SK-N-DZ (cell line): ENCODE results near the gene VNN1.
"Not testable (repeated sequence)": the region's sequence is repeated elsewhere in the genome, so short reads cannot be mapped to it uniquely, and the experiment has no call there.

Experiments used
- DNase-seq: peaks from one replicate; pipeline ENCODE4 v3.0.0-alpha.2; 2015; ENCODE audit warnings: low spot score

VNN1 gene

DNA sequence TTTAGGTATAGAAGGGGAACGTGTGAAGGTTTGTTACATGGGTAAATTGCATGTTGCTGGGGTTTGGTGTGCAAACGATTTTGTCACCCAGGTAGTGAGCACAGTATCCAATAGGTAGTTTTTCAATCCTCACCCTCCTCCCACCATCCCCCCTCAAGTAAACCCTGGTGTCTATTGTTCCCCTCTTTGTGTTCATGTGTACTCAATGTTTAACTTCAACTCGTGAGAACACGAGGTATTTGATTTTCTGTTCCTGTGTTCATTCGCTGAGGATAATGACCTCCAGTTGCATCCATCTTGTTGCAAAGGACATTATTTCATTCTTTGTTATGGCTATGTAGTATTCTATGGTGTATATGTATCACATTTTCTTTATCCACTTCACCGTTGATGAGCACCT, 11.6 kb upstream of the VNN1 start:
- no peak for DNase-seq

DNA sequence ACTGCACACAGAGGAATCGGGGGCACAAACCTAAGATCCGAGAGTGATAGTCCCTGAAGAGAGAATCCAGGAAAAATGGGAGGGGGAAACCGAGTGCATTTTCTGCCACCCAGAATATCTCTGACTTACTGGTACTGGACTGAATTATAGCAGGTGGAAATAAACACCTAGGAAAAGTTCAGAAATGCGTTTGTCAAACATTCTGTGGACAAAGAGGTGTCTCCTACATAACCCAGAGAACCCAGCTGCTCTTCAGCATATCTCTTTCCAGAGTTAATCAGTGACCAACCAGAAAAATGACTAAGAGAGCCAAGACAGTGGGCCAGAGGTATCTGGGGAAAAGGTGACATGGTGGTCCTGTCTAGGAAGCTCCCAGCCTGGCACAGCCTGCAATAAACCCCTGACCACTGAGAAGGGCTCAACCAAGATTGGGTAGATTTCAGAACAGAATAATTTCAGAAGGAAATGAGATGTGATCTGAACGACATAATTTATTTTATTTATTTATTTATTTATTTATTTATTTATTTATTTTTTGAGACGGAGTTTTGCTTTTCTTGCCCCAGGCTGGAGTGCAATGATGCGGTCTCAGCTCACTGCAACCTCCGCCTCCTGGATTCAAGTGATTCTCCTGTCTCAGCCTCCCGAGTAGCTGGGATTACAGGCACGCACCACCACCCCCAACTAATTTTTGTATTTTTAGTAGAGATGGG, 6.0 kb upstream of the VNN1 start:
- DNase-seq = no peak

DNA sequence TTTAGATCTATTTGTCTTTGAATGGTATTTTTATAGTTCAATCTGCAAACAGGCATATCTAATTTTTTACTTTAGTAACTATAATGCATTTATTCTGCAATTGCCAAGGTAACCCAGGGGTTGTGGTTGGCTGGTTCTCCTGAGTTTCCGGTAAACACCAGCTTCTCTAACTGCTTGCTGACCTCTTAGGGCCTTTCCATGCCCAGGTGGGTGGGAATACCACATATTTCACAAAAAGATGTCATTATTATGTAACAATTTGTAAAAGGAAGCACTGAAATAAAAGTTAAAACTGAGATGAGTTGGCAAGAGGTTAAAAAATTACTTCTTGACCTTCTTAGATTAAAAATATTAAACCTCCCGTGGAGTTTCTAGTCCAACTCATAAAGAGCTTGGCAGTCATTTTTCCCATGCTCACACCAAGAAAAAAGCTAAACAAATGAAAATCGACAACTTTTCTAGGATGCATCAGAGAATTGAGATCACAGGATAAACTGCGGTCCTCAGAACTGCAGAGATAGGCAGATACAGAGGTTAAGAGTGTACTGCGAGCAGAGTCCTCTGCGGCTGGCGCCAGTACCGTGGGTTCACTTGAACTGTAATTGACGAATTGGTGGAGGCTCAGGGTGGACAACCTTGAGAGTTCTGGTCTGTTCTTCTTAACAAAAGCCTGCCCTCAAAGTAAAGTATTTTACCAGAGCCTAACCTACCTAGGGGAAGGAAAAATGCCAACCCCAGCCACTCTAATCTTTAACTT, 2.2 kb upstream of the VNN1 start:
- DNase-seq = no peak

DNA sequence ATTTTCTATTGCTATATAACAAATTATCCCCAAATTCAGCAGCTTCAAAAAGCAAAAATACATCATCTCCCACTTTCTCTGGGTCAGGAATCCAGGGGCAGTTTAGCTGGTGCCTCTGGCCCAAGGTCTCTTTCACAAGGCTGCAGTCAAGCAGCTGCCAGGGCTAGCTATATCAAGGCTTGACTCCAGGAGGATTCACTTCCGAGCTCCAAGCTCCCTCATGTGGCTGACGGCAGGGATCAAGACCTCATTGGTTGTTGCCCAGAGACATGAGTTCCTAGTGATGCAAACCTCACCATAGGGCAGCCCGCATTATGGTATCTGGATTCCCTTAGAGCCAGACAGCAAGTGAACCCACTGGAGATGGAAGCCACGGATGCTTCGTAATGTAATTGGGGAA, 1.3 kb upstream of the VNN1 start:
- DNase-seq = peak; percentile 28

DNA sequence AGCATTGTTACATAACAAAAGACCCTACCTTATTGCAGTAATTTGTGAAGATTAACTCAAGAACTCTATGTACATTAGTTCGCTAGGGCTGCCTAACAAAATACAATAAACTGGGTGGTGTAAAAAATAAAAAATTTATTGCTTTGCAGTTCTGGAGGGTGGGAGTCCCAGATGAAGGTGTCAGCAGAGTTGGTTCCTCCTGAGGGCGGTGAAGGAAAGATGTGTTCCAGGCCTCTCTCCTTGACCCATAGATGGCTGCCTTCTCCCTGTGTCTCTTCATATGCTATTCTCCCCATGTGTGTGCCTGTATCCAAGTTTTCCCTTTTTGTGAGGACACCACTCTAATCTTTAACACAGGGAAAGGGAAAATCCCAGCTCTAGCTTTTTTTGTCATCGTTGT, 305 bp upstream of the VNN1 start:
- DNase-seq = no peak

DNA sequence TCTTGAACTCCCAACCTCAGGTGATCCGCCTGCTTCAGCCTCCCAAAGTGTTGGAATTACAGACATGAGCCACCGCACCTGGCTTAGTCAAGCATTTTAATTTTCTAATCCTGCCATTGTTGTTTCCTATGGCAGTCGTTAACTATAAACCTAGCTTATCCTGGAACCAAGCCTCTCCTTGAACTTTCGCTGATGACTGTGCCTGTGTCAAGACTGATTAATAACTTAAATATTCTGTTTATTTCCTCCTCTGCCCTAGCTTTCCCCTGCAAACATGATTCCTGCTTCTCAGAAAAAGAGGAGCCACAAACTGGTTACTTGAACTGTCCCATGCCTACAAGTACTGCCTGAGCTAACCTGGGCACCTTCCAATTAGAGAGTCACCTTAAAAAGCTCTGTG, 1.5 kb downstream of the VNN1 start:
- no peak for DNase-seq

DNA sequence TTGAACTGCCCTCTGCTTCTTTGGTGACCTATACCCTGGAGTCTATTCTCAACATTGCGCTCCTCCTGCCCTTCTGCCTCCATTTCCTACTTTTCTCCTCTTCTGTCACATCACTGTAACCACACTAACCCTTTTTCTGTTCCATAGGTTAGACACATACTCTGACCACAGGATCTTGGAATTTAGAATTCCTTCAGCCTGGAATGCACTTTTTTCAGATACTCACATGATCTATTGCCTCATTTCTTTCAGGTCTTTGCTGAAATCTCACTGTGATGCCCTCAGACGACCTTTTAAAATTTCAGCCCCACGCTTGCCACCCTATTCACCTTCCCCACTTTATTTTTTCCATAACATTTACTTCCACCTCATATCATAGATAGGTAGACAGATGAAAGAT, 5.1 kb downstream of the VNN1 start:
- DNase-seq = no peak

DNA sequence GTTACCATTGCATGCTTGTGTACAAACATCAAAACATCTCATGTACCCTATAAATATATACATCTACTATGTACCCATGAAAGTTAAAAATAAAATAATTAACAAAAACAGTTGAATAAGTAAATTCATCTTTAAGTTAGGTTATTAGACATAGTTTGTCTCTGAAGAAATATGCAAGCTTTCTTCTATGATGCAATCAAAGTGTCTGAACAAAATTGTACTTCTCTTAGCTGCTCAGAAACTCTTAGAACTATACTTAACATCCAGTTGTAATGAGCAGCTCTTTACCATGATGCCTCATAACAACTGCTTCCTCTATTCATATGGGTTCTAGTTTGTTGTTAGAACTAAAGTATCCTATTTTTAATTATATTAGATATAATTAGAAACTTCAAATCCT, 5.9 kb downstream of the VNN1 start:
- DNase-seq = no peak

DNA sequence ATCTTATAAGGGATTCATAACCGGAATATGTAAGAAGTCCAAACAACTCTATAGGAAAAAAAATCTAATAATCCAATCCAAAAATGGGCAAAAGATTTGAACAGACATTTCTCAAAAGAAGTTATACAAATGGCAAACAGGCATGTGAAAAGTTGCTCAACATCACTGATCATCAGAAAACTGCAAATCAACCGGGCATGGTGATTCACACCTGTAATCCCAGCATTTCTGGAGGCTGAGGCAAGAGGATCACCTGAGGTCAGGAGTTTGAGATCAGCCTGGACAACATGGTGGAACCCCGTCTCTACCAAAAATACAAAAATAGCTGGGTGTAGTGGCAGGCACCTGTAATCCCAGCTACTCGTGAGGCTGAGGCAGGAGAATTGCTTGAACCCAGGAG, 7.1 kb downstream of the VNN1 start:
- DNase-seq = not testable (repeated sequence)

DNA sequence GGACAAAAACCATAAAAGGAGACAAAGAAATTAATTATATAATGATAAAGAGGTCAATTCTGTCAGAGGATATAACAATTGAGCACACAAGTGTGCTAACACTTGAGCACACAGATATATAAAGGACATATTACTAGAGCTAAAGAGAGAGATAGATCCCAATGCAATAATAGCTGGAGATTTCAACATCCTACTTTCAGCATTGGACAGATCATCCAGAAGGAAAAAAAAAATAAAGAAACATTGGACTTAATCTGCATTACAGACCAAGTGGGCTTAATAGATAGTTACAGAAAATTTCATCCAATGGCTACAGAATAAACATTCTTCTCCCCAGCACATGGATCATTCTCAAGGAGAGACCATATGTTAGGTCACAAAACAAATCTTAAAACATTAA, 9.9 kb downstream of the VNN1 start:
- no peak for DNase-seq

DNA sequence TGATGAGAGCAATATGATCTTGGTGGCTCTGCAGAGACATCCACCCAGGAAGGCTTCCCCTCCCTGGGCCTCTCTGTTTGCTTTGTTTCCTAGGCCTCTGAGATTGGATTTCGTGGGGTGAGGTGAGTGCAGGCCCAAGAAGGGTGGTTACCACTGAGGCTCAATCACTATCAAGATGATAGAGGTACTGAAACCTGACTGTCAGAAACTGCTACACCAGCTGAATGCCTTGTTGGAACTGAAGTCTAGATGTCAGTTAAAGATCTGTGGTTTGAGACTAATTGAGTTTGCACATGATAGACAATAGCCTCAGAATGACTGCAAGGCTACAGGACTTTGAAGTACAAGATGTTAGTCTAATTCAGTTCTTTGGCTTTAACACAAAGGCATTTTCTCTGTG, 15.2 kb downstream of the VNN1 start:
- DNase-seq = no peak

DNA sequence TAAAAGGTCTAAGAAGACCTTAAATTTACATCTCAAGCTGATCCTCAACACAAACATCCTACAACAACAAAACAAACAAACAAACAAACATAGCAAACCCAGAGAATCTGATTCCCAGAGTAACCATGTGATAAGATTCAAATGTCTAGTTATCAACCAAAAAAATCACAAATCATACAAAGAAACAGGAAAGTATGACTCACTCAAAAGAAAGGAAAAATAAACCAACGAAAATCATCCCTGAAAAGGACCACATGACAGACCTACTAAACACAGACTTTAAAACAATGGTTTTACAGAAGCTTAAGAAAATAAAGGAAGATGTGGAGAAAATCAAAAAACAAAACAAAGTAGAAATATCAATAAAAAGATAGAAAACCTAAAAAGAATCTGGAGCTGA, 18.1 kb downstream of the VNN1 start:
- DNase-seq = no peak

DNA sequence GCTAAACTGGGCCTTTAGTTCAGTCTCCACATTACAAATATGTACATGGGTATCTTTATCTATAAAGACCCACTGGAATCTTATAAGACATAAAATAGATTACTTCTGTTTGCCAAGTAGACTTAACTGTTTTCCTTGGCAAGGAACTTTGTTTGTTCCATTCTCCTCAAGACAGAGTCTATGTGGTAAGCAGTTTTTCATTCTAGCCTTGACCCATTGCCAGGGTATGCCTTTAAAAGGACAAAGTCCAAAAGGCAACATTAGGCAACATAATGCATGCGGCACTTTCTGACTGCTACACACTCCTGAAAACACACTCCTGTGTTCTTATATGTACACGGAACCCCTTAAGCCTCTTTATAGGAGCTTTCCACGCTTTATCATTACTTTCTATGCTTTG, 20.4 kb downstream of the VNN1 start:
- DNase-seq = no peak

DNA sequence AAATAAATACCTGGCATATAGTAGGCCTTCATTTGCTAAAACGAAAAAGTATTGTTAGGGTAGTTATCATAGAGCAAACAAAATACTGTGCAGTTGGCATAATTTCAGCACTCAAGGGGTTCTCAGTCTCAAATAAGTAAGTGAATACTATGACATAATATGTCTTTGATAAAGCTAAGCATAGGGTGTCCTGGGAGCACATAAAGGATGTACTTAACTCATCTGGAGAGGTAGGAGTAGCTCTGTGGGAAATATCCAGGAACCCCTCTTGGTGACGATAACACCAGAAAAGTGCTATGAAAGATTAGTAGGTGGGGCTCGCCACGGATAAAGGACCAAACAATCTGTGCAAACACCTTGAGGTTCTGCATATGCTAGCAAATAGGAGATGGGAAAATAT, 23.2 kb downstream of the VNN1 start:
- DNase-seq = no peak

DNA sequence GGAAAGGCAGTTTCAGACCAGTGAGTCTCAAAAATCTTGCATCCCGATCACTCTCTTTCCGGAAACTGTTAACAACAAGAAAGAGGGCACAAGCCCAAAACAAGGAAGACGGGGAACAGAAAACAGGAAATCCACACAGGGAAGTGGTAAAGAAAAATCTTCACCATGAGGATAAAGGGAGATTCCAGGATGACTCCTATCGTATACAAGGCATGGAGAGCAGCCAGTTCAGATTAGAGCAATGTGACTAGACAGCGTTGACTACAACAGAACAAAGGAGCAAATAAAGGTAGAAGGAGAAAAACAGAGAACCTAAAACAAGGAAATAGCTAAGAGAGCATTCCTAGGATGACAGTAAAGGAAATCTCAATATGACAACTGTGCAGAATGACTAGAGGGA, 26.5 kb downstream of the VNN1 start:
- DNase-seq = no peak

DNA sequence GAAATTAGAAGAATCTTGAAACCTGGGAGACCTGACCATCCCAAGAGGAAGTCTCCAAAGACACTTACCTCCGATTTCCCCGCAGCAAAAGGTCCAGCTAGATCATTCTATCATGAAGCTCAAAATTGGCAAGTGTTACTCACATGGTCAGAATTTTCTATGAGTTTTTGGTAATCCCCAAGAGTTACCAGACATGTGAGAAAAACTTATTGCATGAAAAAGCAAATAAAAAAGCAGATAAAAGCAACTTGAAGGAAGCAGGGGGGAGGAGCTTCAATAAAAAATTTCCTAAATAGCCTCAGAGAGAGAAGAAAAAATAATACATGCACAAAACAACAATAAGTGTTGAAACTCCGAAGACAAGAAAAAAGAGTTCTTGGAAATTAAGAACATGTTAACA, 27.3 kb downstream of the VNN1 start:
- DNase-seq = no peak

DNA sequence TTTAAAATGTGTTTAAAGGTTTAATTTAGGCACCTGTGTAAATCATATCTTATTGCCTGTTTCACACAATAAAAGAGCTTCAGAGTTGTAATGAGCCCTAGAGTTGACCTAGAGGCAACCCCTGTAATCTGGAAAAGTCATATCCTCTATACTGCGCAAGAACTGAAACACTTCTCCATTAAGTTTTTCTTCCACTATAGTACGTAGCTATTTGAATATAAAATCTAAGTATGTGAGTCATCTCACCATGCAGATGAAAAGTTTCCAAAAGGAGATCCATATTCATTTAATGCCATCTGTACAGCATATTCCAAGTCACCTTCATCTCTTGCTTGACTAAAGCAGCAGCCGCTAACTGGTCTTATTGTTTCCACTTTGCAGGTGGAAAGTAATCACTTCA, 28.8 kb downstream of the VNN1 start:
- no peak for DNase-seq

DNA sequence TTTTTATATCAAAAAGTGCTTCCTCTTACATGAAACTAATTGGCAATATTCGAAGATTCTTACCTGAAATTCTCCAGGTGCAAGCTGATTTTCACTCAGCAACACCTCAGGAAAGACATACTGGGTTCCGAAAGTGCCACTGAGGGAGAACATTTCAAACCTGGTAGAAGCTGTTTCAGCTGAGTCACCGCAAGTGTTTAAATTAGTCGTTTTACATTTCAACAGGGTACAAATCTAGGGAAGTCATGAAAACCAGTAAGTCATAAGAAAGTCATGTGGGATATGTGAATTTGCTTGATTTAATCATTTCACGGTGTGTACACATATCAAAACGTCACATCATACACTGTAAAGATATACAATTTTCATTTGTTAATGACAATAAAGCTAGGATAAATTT, 29.6 kb downstream of the VNN1 start:
- no peak for DNase-seq

DNA sequence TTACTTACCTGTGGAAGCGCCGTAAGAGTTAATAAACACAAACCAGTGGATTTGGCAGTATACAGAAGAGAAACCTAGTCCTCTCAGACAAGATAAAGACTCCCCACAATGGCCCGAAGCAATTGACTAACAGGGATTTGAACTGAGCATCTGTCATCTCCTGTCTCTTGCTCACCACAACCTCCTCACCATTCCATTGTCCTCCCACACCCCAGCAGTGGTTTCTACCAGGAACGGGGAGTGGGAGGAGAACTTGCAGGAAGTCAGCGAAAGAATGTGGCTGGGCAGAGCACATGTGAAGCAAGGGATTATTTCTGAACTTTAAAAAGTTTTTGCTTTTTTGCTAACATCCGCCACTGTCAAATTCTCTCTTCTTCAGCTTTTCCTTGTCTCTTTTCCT, 30.3 kb downstream of the VNN1 start:
- no peak for DNase-seq

DNA sequence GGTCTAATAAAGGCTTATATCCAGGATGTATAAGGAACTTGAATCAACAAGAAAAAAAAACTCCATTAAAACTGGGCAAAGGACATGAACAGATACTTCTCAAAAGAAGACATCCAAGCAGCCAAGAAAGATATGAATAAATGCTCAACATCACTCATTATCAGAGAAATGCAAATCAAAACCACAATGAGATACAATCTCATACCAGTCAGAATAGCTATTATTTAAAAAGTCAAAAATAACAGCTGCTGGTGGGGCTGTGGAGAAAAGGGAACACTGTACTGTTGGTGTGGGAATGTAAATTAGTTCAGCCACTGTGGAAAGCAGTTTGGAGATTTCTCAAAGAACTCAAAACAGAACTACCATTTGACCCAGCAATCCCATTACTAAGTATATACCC, 34.8 kb downstream of the VNN1 start:
- not testable (repeated sequence) for DNase-seq

DNA sequence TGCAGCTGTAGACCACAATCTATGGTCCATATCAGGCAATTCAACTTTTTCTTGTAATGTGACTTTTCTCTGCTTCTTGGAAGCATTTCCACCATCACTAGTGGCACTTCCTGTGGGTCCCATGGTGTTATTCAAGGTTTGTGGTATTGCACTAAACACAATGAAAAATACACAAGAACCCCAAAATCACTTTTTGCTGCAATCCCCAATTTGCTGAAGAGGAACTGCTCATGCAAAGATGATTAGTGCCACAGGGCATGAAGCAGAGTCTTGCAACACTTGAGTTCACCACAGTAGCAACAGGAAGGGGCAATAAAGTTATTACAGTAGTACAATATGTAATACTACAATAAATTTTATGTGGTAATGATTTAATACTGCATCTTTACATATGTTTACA, 38.1 kb downstream of the VNN1 start:
- DNase-seq = no peak

DNA sequence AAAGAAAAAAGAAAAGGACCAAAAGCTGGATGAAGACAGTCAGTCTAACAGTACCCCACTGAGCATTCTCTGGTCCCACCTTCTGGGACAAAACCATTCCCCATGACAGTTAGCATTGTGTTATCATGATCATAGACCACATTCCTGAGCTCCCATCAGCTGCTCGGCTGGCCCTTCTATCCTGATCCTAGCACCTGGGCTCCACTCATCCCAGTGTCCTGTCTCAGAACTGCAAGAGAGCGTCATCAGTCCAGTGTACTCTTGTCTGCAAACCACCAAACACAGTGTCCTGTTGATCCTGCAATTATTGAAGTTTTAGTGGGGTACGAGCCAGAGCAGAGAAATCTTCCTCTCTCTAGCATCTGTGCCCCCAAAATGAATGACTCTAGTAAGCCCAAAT, 38.9 kb downstream of the VNN1 start:
- DNase-seq = no peak

DNA sequence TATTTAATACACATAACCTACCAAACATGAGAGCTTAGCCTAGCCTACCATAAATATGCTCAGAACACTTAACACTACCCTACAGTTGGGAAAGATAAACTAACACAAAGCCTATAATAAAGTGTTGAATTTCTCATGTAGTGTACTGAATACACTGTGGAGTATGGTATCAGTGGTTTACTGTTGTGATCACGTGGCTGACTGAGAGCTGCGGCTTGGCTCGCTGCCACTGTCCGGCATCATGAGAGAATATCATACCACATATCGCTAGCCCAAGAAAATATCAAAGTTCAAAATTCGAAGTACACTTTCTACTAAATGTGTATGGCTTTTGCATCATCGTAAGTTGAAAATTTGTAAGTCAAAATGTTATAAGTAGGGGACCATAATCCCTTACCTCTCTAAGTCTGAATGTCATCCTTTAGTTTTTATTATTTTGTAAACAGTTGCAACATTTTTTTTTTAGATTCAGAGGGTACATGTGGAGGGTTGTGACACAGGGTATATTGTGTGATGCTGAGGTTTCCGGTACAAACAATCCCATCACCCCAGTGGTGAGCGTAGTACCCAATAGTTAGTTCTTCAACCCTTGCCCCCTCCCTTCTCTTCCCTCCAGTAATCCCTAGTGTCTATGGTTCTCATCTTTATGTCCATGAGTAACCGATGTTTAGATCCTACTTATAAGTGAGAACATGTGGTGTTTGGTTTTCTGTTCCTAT, 40.3 kb downstream of the VNN1 start:
- no peak for DNase-seq
